SK-N-MC (cell line): Measurements from ENCODE around the gene BLTP3A.
A peak's percentile ranks its signal among the peaks of the same experiment; 100 is the strongest.
"Not testable (repeated sequence)": the region's sequence is repeated elsewhere in the genome, so short reads cannot be mapped to it uniquely, and the experiment has no call there.

ENCODE experiments used
- DNase-seq: peaks from one replicate; pipeline ENCODE4 v3.0.0-alpha.2; 2011; ENCODE audit warnings: low read depth, low spot score
- H3K27ac ChIP-seq: fragments of 200-600 bp; sonication (generic); 2 replicates; pipeline ENCODE4 v1.5.1; 2016; ENCODE audit warnings: mixed run types
- H3K36me3 ChIP-seq: fragments of 200-600 bp; sonication (generic); 2 replicates; pipeline ENCODE4 v1.6.1; 2017; ENCODE audit warnings: antibody characterized with exemption, low read length, mixed read lengths; ENCODE audit not compliant: insufficient read depth
- H3K4me3 ChIP-seq: fragments of 200-600 bp; sonication (generic); 2 replicates; pipeline ENCODE4 v1.5.1; 2016
- H3K9ac ChIP-seq: fragments of 200-600 bp; sonication (generic); 2 replicates; pipeline ENCODE4 v1.8.0; 2017; ENCODE audit warnings: mixed run types, mixed read lengths; ENCODE audit not compliant: insufficient read length
- H3K9me3 ChIP-seq: fragments of 200-600 bp; sonication (generic); 2 replicates; pipeline ENCODE4 v1.6.1; 2017; ENCODE audit warnings: low read depth, mild to moderate bottlenecking, antibody characterized with exemption, low read length, moderate library complexity, mixed read lengths
- EZH2 ChIP-seq: fragments of 200-600 bp; sonication (generic); IDR thresholded peaks from one replicate; pipeline ENCODE4 v1.6.1; 2017; ENCODE audit warnings: antibody characterized with exemption
- FOXP2 ChIP-seq: optimal IDR thresholded peaks from 2 replicates; pipeline ENCODE3; 2011; ENCODE audit warnings: mild to moderate bottlenecking, moderate library complexity; ENCODE audit not compliant: insufficient read depth; ENCODE audit errors: extremely low read length, control extremely low read depth
- POLR2AphosphoS5 ChIP-seq: IDR thresholded peaks from 2 replicates; pipeline ENCODE4 v1.6.1; 2012; ENCODE audit warnings: mild to moderate bottlenecking, low read depth, low read length, borderline replicate concordance

BLTP3A gene

DNA sequence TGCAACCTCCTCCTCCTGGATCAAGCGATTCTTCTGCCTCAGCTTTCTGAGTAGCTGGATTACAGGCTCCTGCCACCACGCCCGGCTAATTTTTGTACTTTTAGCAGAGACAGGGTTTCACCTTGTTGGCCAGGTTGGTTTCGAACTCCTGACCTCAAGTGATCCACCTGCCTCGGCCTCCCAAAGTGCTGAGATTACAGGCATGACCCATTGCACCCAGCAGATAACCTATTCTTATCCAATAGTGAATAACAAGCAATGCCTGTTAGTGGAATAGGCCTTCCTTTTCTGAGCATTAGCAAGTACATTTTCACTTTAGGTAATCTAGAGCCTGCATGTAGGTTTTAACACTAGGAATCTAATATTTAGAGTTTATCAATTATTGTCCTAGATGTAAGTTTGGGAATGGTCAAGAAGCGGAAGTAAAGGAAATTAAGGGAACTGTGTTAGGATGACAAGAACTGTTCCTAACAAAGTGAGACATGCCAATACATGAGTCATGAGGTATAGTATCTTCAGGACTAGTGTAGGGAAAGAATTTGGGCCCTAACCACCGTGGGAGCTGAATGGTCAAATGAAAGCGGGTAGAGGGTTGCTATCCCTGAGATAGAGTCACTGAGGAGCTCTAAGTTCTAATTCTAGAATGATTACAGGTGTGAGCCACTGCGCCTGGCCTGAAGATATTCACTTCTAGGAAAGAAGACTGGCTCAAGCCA lies 15.0 kb downstream of the BLTP3A start:
- Histone ChIP-seq H3K27ac (no peak overlapping the region), H3K9ac (no peak overlapping the region), H3K4me3 (no peak overlapping the region), H3K36me3 (no peaks in the 10 kb centered on the region), H3K9me3 (no peaks in the 10 kb centered on the region)
- TF ChIP-seq POLR2AphosphoS5 (no peak), EZH2 (no peak), FOXP2 (no peak)
- DNase-seq = no peak

DNA sequence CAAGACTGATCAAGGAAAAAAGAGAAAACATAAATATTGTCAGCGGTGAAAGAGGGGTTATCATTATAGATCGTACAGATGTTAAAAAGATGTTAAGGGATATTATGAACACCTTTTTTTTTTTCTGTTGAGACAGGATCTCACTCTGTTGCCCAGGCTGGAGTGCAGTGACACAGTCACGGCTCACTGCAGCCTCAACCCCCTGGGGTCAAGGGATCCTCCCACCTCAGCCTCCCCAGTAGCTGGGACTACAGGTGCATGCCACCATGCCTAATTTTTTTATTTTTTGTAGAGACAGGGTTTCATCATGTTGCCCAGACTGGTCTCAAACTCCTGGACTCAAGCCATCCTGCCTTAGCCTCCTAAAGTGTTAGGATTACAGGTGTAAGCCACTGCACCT lies 16.6 kb downstream of the BLTP3A start:
- not testable (repeated sequence) for H3K9ac ChIP-seq, H3K4me3 ChIP-seq, H3K27ac ChIP-seq, H3K36me3 ChIP-seq, H3K9me3 ChIP-seq, DNase-seq

DNA sequence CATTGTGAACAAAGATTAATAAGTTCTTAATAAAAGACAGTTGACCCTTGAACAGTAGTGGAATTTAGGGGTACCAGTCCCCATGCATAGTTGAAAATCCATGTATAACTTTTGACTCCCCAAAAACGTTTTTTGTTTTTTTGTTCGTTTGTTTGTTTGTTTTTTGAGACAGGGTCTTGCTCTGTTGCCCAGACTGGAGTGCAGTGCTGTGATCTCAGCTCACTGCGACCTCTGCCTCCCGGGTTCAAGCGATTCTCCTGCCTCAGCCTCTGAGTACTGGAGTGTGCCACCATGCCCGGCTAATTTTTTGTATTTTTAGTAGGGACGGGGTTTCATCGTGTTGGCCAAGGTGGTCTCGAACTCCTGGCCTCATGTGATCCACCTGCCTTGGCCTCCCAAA lies 17.5 kb downstream of the BLTP3A start:
- DNase-seq, H3K9me3 ChIP-seq, H3K4me3 ChIP-seq, H3K9ac ChIP-seq, H3K27ac ChIP-seq, H3K36me3 ChIP-seq: not testable (repeated sequence)

DNA sequence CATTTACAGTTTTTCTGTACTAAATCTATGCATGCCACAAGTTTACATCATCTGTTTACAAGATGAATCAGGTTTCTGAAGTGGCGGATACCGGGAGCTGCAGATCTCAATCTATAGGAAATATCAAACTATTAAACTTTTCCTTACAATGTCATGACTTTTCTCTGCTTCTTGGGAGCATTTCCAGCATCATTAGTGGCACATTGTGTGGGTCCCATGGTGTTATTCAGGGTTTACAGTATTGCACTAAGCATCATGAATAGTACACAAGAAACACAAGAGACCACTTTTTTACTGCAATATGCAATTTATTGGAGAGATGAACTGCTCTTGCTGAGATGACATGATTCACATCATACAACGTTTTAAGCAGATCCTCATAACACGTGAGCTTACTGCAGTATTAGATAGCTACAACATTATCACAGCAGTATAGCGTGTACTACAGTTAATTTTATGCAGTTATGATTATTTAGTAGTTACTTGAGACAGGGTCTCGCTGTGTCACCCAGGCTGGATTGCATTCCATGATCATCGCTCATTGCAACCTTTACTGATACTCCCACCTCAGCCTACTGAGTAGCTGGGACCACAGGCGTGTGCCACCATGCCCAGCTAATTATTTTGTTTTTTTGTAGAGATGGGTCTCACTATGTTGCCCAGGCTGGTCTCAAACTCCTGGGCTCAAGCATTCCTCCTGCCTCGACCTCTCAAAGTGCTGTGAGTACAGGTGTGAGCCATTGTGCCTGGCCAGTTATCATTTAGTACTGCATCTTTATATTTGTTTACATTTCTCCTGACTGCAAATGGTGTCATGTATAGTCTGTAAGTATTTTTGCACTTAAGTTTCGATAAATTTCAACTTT lies 18.4 kb downstream of the BLTP3A start:
- no peaks in the 10 kb centered on the region for H3K9me3 ChIP-seq
- DNase-seq = no peak
- no peak overlapping the region for H3K4me3 ChIP-seq
- no peak overlapping the region for H3K27ac ChIP-seq
- TF ChIP-seq EZH2 = no peak
- TF ChIP-seq POLR2AphosphoS5 = no peak
- TF ChIP-seq FOXP2 = no peak
- no peaks in the 10 kb centered on the region for H3K36me3 ChIP-seq
- no peak overlapping the region for H3K9ac ChIP-seq

DNA sequence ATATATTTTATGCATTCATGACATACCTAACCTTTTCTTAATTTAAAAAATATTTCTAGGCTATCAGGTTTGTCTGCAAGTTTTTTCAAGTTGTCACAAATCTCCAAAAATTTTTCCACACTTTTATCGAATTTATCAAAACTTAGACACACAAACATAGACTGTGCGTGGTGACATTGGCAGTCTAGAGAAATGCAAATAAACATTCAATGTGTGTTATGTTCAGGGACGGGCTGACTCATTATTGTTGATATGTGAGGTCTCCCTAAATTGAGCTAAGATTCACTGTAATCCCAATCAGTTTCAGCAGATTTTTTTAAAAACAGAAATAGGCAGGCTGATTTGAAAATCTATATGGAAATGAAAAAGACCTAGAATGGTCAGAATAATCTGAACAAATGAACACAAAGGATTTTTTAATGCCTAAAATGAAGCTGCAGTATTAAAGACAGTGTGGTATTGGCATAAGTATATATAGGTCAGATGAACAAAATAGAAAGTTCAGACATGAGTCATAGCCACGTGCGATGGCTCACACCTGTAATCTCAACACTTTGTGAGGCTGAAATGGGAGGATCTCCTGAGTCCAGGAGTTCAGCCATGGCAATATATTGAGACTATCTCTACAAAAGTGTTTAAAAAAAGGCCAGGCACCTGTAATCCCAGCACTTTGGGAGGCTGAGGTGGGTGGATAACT lies 19.2 kb downstream of the BLTP3A start:
- Histone ChIP-seq H3K9me3 (no peaks in the 10 kb centered on the region), H3K4me3 (no peak overlapping the region), H3K27ac (no peak overlapping the region), H3K36me3 (no peaks in the 10 kb centered on the region), H3K9ac (no peak overlapping the region)
- no peak for DNase-seq
- TF ChIP-seq FOXP2 = no peak
- no peak for TF ChIP-seq POLR2AphosphoS5
- no peak for TF ChIP-seq EZH2

DNA sequence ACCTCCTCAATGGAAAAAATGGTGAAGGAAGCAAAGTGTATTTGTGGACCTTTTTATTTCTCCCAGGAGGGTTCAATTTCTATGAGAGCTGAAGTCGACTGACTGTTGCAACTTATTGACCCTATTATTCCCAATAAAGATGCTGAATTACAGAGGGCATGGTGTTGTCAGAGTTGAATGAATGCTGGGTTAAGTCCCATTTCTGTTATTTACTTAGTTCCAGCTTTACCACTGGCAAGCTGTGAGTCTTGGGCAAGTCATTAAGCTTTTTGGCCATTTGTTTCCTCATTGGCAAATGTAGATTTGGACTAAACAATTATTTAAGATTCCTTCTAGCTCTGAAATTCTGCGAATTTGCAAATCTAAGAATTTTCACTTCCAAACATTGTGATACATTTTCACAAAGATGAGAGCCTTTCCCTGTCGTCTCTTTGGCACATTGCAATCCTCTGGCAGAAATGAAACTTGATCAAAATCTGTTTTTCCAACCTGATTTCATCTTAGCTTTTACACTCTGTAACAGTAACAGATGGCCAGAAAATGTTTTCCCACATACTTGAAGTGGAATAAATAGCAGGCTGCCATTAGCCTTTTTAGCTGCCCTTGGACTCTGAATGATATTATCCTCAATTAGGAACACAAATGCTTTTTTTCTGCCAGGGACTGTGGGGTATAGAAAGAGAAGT lies 21.3 kb downstream of the BLTP3A start:
- H3K9ac ChIP-seq = no peak overlapping the region
- DNase-seq = no peak
- no peaks in the 10 kb centered on the region for H3K36me3 ChIP-seq
- no peak overlapping the region for H3K27ac ChIP-seq
- H3K9me3 ChIP-seq = no peaks in the 10 kb centered on the region
- TF ChIP-seq EZH2 = no peak
- TF ChIP-seq FOXP2 = no peak
- no peak for TF ChIP-seq POLR2AphosphoS5
- no peak overlapping the region for H3K4me3 ChIP-seq

DNA sequence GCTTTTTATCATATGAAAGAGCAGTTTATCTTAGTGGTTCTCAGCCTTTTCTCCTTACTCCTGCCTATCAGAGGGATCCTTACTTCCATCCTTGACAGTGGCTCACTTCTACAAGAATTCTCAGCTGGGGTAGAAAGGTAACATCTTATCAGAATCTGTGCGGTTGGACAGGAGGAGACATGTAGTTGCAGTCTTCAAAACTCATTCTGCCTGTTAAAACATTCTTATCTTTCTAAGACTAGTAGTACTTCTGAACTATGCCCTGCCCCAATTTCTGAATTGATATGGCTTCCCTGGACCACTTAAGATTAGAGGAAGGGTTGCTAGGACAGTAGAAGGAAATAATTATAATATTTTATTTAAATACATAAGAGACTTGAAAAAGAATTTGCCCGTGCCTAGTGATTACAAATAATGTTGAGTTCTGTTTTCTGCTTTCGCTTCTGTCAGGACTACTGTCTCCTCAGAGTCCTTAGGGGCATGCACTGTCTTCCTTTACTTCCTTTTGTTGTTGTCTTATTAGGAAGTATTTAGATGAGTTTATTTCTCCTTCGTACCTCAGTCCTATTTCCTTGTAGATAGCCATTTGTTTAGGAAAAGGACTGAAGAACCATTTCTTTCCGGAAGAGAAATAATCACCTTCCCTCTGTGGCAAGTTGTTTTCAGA lies 24.9 kb downstream of the BLTP3A start:
- DNase-seq = no peak
- H3K9me3 ChIP-seq = no peaks in the 10 kb centered on the region

DNA sequence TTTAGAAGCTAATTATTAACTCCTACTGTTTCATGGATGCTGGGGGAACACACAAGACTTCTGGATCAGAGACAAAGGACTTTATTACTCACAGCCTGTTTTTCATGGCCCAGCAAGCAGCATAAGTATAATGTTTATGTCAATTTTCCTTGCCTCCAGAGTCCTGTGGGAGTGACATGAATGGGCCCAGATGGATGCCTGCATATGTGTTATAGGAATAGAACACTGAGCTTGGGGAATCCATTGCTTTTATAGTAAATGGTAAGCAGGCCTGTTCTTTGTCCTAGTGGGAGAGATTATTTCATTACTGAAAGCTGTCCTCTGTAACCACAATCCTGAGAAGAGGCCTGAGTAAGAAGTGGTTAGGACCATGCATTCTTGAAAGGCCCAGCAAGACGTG lies 25.6 kb downstream of the BLTP3A start:
- DNase-seq = no peak
- peaks cover 6% of the 10 kb centered on the region; the same call in 1 of the 2 replicates for H3K36me3 ChIP-seq
- H3K9me3 ChIP-seq = no peaks in the 10 kb centered on the region
- no peak for TF ChIP-seq FOXP2
- TF ChIP-seq POLR2AphosphoS5 = no peak
- no peak for TF ChIP-seq EZH2
- H3K4me3 ChIP-seq = no peak overlapping the region
- H3K27ac ChIP-seq = peak overlapping the region; percentile 72
- H3K9ac ChIP-seq = no peak overlapping the region

More for the DNA sequence above, 24.9 kb downstream of the BLTP3A start:
- no peak for TF ChIP-seq POLR2AphosphoS5
- no peak for TF ChIP-seq FOXP2
- TF ChIP-seq EZH2 = no peak
- H3K9ac ChIP-seq = peak overlapping the region; percentile 24
- no peak overlapping the region for H3K4me3 ChIP-seq
- peaks cover 3% of the 10 kb centered on the region; the same call in 1 of the 2 replicates for H3K36me3 ChIP-seq
- peak overlapping the region; percentile 72 for H3K27ac ChIP-seq

DNA sequence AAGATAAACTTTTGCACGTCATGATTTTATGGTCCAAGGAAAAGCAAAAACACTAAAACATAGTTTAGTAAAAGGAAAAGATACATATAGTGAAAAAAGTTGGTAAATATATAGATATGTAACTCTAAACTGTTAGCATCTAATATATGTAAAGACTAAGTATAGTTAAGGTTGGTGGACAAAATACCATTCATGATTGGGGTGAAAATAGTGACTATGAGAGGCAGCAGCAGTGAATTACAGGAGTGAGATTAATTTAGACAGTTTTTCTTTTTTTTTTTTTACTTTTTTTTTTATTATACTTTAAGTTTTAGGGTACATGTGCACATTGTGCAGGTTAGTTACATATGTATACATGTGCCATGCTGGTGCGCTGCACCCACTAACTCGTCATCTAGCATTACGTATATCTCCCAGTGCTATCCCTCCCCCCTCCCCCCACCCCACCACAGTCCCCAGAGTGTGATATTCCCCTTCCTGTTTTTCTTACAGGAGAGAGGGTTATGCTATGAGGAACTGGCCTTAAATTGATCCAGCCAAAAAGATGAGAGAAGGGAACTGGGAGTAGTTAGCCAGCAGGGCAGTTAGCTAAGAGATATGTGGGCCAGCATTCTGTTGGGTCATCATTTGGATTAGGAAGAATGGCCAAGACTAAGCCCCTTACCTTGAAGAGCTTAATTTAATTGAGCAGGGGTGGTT lies 27.1 kb downstream of the BLTP3A start:
- DNase-seq = not testable (repeated sequence)
- peak overlapping the region; percentile 84 for H3K27ac ChIP-seq

More for the DNA sequence above, 27.1 kb downstream of the BLTP3A start:
- Histone ChIP-seq H3K4me3 (peak overlapping the region; percentile 59), H3K36me3 (peaks cover 18% of the 10 kb centered on the region; the same call in 1 of the 2 replicates)
- not testable (repeated sequence) for H3K9ac ChIP-seq, H3K9me3 ChIP-seq
